Thyroid gland (tissue), 4 donors: ENCODE results near the gene LYVE1.

ENCODE experiments used
- CTCF ChIP-seq, 6 experiments: fragments of 200-600 bp in 3 of 6; fragments of 450-650 bp in 3 of 6; sonication (generic) in 3 of 6; IDR thresholded peaks; one replicate each; pipeline ENCODE4 v1.5.1; 2016 to 2019; ENCODE audit warnings: antibody characterized with exemption in 6 of 6, mild to moderate bottlenecking in 2 of 6, inconsistent platforms in 1 of 6, moderate library complexity in 1 of 6
- POLR2A ChIP-seq, 2 donors: fragments of 450-650 bp; IDR thresholded peaks; one replicate each; pipeline ENCODE4 v1.6.1; 2017; ENCODE audit warnings: antibody characterized with exemption in 2 of 2, mild to moderate bottlenecking in 2 of 2, moderate library complexity in 1 of 2

GRCh38 chr11:10534316-10534715 lies 34.1 kb downstream of the LYVE1 start:
- TF ChIP-seq CTCF (IDR thresholded peaks at IDR 0.05) (no peak), POLR2A (IDR thresholded peaks at IDR 0.05) (no peak)
